Measurements from ENCODE around the gene ZFHX3.

The ZFHX3 gene

GRCh38 chr16:72947379-72948237 lies 100.3 kb downstream of the ZFHX3 start:
- DNase-seq = no peak

- DNase-seq = no peak
Measured at GRCh38 chr16:72946474-72947194, 101.3 kb downstream of the ZFHX3 start.

GRCh38 chr16:72946063-72946462 lies 101.9 kb downstream of the ZFHX3 start:
- DNase-seq = no peak

GRCh38 chr16:72945611-72946010 lies 102.3 kb downstream of the ZFHX3 start:
- DNase-seq = no peak

- DNase-seq = no peak
Measured at GRCh38 chr16:72944757-72945485, 103.0 kb downstream of the ZFHX3 start.

GRCh38 chr16:72942021-72942420 lies 105.9 kb downstream of the ZFHX3 start:
- no peak for DNase-seq

- no peak for DNase-seq
Measured at GRCh38 chr16:72940886-72941285, 107.0 kb downstream of the ZFHX3 start.

GRCh38 chr16:72939247-72939646 lies 108.7 kb downstream of the ZFHX3 start:
- DNase-seq = no peak

- DNase-seq = no peak
Measured at GRCh38 chr16:72938795-72939164, 109.1 kb downstream of the ZFHX3 start.

GRCh38 chr16:72937916-72938794 lies 109.8 kb downstream of the ZFHX3 start:
- DNase-seq = no peak

- DNase-seq = no peak
Measured at GRCh38 chr16:72937360-72937759, 110.6 kb downstream of the ZFHX3 start.

- no peak for DNase-seq
Measured at GRCh38 chr16:72936408-72936807, 111.5 kb downstream of the ZFHX3 start.

GRCh38 chr16:72935896-72936295 lies 112.0 kb downstream of the ZFHX3 start:
- DNase-seq = no peak

GRCh38 chr16:72934636-72935403 lies 113.1 kb downstream of the ZFHX3 start:
- no peak for DNase-seq

- no peak for DNase-seq
Measured at GRCh38 chr16:72932677-72933335, 115.1 kb downstream of the ZFHX3 start.

- no peak for DNase-seq
Measured at GRCh38 chr16:72932050-72932449, 115.9 kb downstream of the ZFHX3 start.

GRCh38 chr16:72930396-72930795 lies 117.5 kb downstream of the ZFHX3 start:
- DNase-seq = no peak

GRCh38 chr16:72928090-72928981 lies 119.6 kb downstream of the ZFHX3 start:
- no peak for DNase-seq

- DNase-seq = no peak
Measured at GRCh38 chr16:72927199-72928089, 120.5 kb downstream of the ZFHX3 start.

Data from activated CD4-positive, alpha-beta T cell treated with anti-CD3 and anti-CD28 coated beads, Interleukin-2, Interleukin-6, amounts not matched to agents 100 ng/mL and 50 ng/mL, durations not matched to agents 16 hours and 8 hours (primary cell).